K562 (cell line): ENCODE data around the gene CLUH. TPM values are rescaled to one million over a fixed set of nuclear protein-coding genes. Genes with fewer than 3 reads are reported as not detected.

Source experiments
- ATAC-seq: fragments of 200-7000 bp; cut with Tn5 transposase; 3 replicates; pipeline ENCODE4 v1.9.1; 2020; ENCODE audit warnings: moderate library complexity
- BruUV-seq: library from RNA; stranded (reverse); fragments of 400-500 nt; replicated peaks from 2 replicates; lab custom pipeline; 2021; lab: Mats Ljungman, UMichigan
- CTCF ChIA-PET: fragments of 300-600 bp; formaldehyde crosslinking; extraction: SDS; loops from one replicate; lab custom pipeline; 2021; ENCODE audit warnings: low intra/inter-chr PET ratio; lab: Yijun Ruan, JAX
- POLR2A ChIA-PET: fragments of 300-600, 350-650 bp; sonication (Branson Sonifier 250); formaldehyde crosslinking; extraction: SDS; loops from one replicate; lab custom pipeline; 2021; ENCODE audit warnings: antibody characterized with exemption, inconsistent platforms; lab: Yijun Ruan, JAX
- DNase-seq, 4 experiments: peaks; one replicate each; pipeline versions ENCODE4 v3.0.0 to v3.0.0-alpha.2; 2011 to 2018; ENCODE audit warnings: low spot score in 3 of 4, mixed read lengths in 3 of 4; ENCODE audit errors: extremely low read depth in 1 of 4
- FAIRE-seq: peaks from 2 replicates; lab custom pipeline; 2011; peaks lifted over from hg19 to GRCh38; lab: Jason Lieb, UNC
- H2AFZ ChIP-seq: 2 replicates; pipeline ENCODE4 v1.6.0; 2011; ENCODE audit warnings: low read depth, low read length, control low read depth, inconsistent platforms
- H3K27ac ChIP-seq: fragments of 200-600 bp; 3 replicates; pipeline ENCODE4 v1.8.0; 2011; ENCODE audit warnings: low read depth, mild to moderate bottlenecking, control low read depth, inconsistent platforms, low read length, moderate library complexity, mixed read lengths; ENCODE audit errors: extremely low read depth
- H3K27me3 ChIP-seq, 2 experiments: fragments of 300-600 bp in 1 of 2; 2 replicates in 1 of 2; 3 replicates in 1 of 2; pipeline versions ENCODE4 v1.6.0 to v1.8.0; 2011; ENCODE audit warnings: inconsistent platforms in 2 of 2, low read length in 2 of 2, mild to moderate bottlenecking in 1 of 2, mixed read lengths in 1 of 2, moderate library complexity in 1 of 2; ENCODE audit not compliant: control insufficient read depth in 2 of 2, insufficient read depth in 2 of 2
- H3K36me3 ChIP-seq: fragments of 300-600 bp; 3 replicates; pipeline ENCODE4 v1.8.0; 2011; ENCODE audit warnings: mild to moderate bottlenecking, low read length, inconsistent platforms; ENCODE audit not compliant: control insufficient read depth, insufficient read depth
- H3K4me1 ChIP-seq, 2 experiments: fragments of 200-600 bp in 1 of 2; replicated peaks in 1 of 2; 2 replicates in 1 of 2; 3 replicates in 1 of 2; pipeline versions ENCODE4 v1.5.1 to v1.8.0; 2011; ENCODE audit warnings: inconsistent platforms in 2 of 2, low read length in 2 of 2, mild to moderate bottlenecking in 1 of 2, mixed read lengths in 1 of 2, moderate library complexity in 1 of 2; ENCODE audit not compliant: control insufficient read depth in 2 of 2, insufficient read depth in 2 of 2
- H3K4me2 ChIP-seq: 2 replicates; pipeline ENCODE4 v1.6.1; 2011; ENCODE audit warnings: low read length, control low read depth, inconsistent platforms, mixed read lengths; ENCODE audit not compliant: insufficient read depth
- H3K4me3 ChIP-seq: fragments of 200-600 bp; sonication (generic), shearing (Covaris generic); 2 replicates; pipeline ENCODE4 v1.5.1; 2016; ENCODE audit warnings: control low read depth, inconsistent platforms
- H3K79me2 ChIP-seq: fragments of 200-600 bp; 3 replicates; pipeline ENCODE4 v1.8.0; 2011; ENCODE audit warnings: low read length, inconsistent platforms; ENCODE audit not compliant: control insufficient read depth, insufficient read depth
- H3K9ac ChIP-seq, 2 experiments: 2 replicates each; pipeline versions ENCODE4 v1.6.0 to v1.6.1; 2011; ENCODE audit warnings: low read depth in 2 of 2, low read length in 2 of 2, control low read depth in 1 of 2, inconsistent platforms in 1 of 2, mild to moderate bottlenecking in 1 of 2, mixed read lengths in 1 of 2; ENCODE audit not compliant: insufficient read depth in 1 of 2
- H3K9me1 ChIP-seq: one replicate; pipeline ENCODE4 v1.6.0; 2011; ENCODE audit warnings: inconsistent platforms, mild to moderate bottlenecking, low read length, moderate library complexity; ENCODE audit not compliant: control insufficient read depth, insufficient read depth
- H3K9me3 ChIP-seq: replicated peaks from 2 replicates; pipeline ENCODE4 v1.5.1; 2011; ENCODE audit warnings: low read depth, low read length, inconsistent platforms; ENCODE audit not compliant: control insufficient read depth, insufficient read depth
- H4K20me1 ChIP-seq: replicated peaks from 2 replicates; pipeline ENCODE4 v1.6.1; 2011; ENCODE audit warnings: low read length, inconsistent platforms, mixed read lengths; ENCODE audit not compliant: control insufficient read depth, insufficient read depth
- HES1 ChIP-seq: fragments of 450-650 bp; IDR thresholded peaks from 2 replicates; pipeline ENCODE4 v1.6.1; 2016; ENCODE audit warnings: low read depth, mild to moderate bottlenecking, moderate library complexity
- KDM2B ChIP-seq: fragments of 250-450 bp; sonication (Bioruptor Pico); IDR thresholded peaks from 2 replicates; pipeline ENCODE4 v1.8.0; 2021; ENCODE audit warnings: mild to moderate bottlenecking, moderate library complexity
- RAD21 ChIP-seq, 2 experiments: fragments of 250-450 bp in 1 of 2; fragments of 450-650 bp in 1 of 2; sonication (Bioruptor Pico) in 1 of 2; formaldehyde crosslinking in 1 of 2; IDR thresholded peaks in 1 of 2; conservative IDR thresholded peaks in 1 of 2; 2 replicates each; pipeline versions ENCODE4 v1.4.0 to v1.8.0; 2020 to 2022; ENCODE audit warnings: mild to moderate bottlenecking in 2 of 2, moderate library complexity in 1 of 2
- TFE3 ChIP-seq: fragments of 450-650 bp; formaldehyde crosslinking; IDR thresholded peaks from 2 replicates; pipeline ENCODE4 v1.4.0; 2020; ENCODE audit warnings: mild to moderate bottlenecking, mixed read lengths
- THAP12 ChIP-seq: fragments of 250-450 bp; sonication (Bioruptor Pico); IDR thresholded peaks from 2 replicates; pipeline ENCODE4 v1.9.0; 2021; ENCODE audit warnings: mild to moderate bottlenecking, inconsistent platforms
- WGBS: fragments of 100-300 bp; shearing (Covaris generic); methylation state at CpG from one replicate; pipeline ENCODE4 v1.1.6; 2016; ENCODE audit warnings: low coverage, mixed read lengths; ENCODE audit not compliant: insufficient coverage; ENCODE audit errors: missing lambda C conversion rate; 5-methylcytosine and 5-hydroxymethylcytosine counted together
- in situ Hi-C: fragments of 300-500 bp; cut with MboI; formaldehyde crosslinking; loops from 4 replicates; pipeline ENCODE4 v1.15.0; 2018; ENCODE audit warnings: inconsistent platforms, mixed read lengths
- intact Hi-C: fragments of 100-400 bp; cut with micrococcal nuclease; formaldehyde crosslinking; loops from 2 replicates; pipeline ENCODE4 v1.14.2; 2022
- polyA plus RNA-seq, 8 experiments: library from polyadenylated mRNA; depleted of rRNA in 4 of 8; stranded (reverse) in 5 of 8; unstranded in 3 of 8; fragments of >200 nt; fragmentation: Nextera tagmentation in 2 of 8; fragmentation: Illumina TruSeq in 1 of 8; extraction: Ambion mirVana in 2 of 8; extraction: Trizol in 1 of 8; gene quantifications; 2 replicates each; pipeline versions ENCODE4 v1.2.1 to v1.2.3, GENCODE V29; 2011 to 2014; ENCODE audit warnings: inconsistent platforms in 1 of 8, missing spikeins in 1 of 8
- total RNA-seq, 7 experiments: library from RNA; depleted of rRNA in 6 of 7; stranded (reverse); fragments of >200 nt in 6 of 7; fragmentation: Illumina TruSeq in 2 of 7; extraction: Trizol in 2 of 7; gene quantifications; 2 replicates each; pipeline versions ENCODE4 v1.2.1 to v1.2.3, GENCODE V29; 2011 to 2021; ENCODE audit warnings: low replicate concordance in 1 of 7
- TF ChIP-seq, protein P1 (sequence below): fragments of 450-650 bp; IDR thresholded peaks from 2 replicates; pipeline ENCODE4 v1.6.1; 2017; ENCODE audit warnings: antibody characterized with exemption, mild to moderate bottlenecking
- TF ChIP-seq, protein P2 (sequence below): fragments of 450-650 bp; IDR thresholded peaks from 2 replicates; pipeline ENCODE4 v1.6.1; 2018; ENCODE audit warnings: mild to moderate bottlenecking, low read depth; ENCODE audit not compliant: partially characterized antibody

CLUH gene
- total and polyA plus RNA-seq, 9 of the 15 experiments (the other 6 are each of a cell fraction or from before 2014, with no cell fraction given), result 0.21 to 140 (median 33.2) TPM

DNA sequence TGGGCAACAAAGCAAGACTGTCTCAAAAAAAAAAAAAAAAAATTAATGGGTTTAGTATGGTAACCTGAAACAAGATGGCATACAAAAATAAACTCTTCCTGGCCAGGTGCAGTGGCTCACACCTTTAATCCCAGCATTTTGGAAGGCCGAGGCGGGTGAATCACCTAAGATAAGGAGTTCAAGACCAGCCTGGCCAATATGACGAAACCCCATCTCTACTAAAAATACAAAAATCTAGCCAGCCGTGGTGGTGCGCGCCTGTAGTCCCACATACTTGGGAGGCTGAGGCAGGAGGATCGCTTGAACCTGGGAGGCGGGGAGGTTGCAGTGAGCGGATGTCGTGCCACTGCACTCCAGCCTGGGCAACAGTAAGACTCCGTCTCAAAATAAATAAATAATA is 62.4 kb downstream of the CLUH start:
- H4K20me1 ChIP-seq, result no peaks in the 10 kb centered on the region
- H3K79me2 ChIP-seq, result no peaks in the 10 kb centered on the region; the same call in 2 of the 3 replicates
- H3K27me3 ChIP-seq, result no peaks in the 10 kb centered on the region
- TF ChIP-seq, protein P1, sequence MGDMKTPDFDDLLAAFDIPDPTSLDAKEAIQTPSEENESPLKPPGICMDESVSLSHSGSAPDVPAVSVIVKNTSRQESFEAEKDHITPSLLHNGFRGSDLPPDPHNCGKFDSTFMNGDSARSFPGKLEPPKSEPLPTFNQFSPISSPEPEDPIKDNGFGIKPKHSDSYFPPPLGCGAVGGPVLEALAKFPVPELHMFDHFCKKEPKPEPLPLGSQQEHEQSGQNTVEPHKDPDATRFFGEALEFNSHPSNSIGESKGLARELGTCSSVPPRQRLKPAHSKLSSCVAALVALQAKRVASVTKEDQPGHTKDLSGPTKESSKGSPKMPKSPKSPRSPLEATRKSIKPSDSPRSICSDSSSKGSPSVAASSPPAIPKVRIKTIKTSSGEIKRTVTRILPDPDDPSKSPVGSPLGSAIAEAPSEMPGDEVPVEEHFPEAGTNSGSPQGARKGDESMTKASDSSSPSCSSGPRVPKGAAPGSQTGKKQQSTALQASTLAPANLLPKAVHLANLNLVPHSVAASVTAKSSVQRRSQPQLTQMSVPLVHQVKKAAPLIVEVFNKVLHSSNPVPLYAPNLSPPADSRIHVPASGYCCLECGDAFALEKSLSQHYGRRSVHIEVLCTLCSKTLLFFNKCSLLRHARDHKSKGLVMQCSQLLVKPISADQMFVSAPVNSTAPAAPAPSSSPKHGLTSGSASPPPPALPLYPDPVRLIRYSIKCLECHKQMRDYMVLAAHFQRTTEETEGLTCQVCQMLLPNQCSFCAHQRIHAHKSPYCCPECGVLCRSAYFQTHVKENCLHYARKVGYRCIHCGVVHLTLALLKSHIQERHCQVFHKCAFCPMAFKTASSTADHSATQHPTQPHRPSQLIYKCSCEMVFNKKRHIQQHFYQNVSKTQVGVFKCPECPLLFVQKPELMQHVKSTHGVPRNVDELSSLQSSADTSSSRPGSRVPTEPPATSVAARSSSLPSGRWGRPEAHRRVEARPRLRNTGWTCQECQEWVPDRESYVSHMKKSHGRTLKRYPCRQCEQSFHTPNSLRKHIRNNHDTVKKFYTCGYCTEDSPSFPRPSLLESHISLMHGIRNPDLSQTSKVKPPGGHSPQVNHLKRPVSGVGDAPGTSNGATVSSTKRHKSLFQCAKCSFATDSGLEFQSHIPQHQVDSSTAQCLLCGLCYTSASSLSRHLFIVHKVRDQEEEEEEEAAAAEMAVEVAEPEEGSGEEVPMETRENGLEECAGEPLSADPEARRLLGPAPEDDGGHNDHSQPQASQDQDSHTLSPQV, result no peak
- TF ChIP-seq, protein P2, sequence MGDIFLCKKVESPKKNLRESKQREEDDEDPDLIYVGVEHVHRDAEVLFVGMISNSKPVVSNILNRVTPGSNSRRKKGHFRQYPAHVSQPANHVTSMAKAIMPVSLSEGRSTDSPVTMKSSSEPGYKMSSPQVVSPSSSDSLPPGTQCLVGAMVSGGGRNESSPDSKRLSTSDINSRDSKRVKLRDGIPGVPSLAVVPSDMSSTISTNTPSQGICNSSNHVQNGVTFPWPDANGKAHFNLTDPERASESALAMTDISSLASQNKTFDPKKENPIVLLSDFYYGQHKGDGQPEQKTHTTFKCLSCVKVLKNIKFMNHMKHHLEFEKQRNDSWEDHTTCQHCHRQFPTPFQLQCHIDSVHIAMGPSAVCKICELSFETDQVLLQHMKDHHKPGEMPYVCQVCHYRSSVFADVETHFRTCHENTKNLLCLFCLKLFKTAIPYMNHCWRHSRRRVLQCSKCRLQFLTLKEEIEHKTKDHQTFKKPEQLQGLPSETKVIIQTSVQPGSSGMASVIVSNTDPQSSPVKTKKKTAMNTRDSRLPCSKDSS, result no peak
- TF ChIP-seq HES1, result no peak
- TF ChIP-seq THAP12 (CRISPR knock-in tag), result no peak
- no peak for TF ChIP-seq RAD21 (CRISPR knock-in tag; conservative IDR thresholded peaks at IDR 0.05 in 1 of 2, IDR thresholded peaks at IDR 0.05 in 1 of 2)
- TF ChIP-seq KDM2B, result no peak
- no peak for TF ChIP-seq TFE3 (CRISPR knock-in tag)
- peaks cover 9% of the 10 kb centered on the region; the same call in 2 of the 3 replicates for H3K36me3 ChIP-seq
- H3K4me2 ChIP-seq, result no peak overlapping the region
- in situ Hi-C loops (no loop called here), intact Hi-C loops (no loop called here)
- H3K4me3 ChIP-seq, result no peak overlapping the region
- CTCF ChIA-PET, result no interaction called here
- no peaks in the 10 kb centered on the region for H3K9me3 ChIP-seq
- H3K27ac ChIP-seq, result no peak overlapping the region
- POLR2A ChIA-PET, result no interaction called here
- DNase-seq (no peak), ATAC-seq (no peak), FAIRE-seq (no peak)
- H3K4me1 ChIP-seq, result no peaks in the 10 kb centered on the region
- no TSS peak for BruUV-seq
- no peak overlapping the region for H2AFZ ChIP-seq
- 96% methylated on average over 9 of the region's 11 CpGs for WGBS
- H3K9ac ChIP-seq, result no peak overlapping the region
- H3K9me1 ChIP-seq, result no peaks in the 10 kb centered on the region
